Kidney epithelial cell (primary cell): ENCODE results near the gene DDX46. TPM values are rescaled to one million over a fixed set of nuclear protein-coding genes. Genes with fewer than 3 reads are reported as not detected.
"Not testable (repeated sequence)": the region's sequence is repeated elsewhere in the genome, so short reads cannot be mapped to it uniquely, and the experiment has no call there.

Experiments
- DNase-seq: peaks from one replicate; pipeline ENCODE4 v3.0.0-alpha.2; 2010; ENCODE audit warnings: low read depth
- H3K27me3 ChIP-seq: 2 replicates; pipeline ENCODE4 v1.6.0; 2011; ENCODE audit warnings: low read length; ENCODE audit not compliant: control insufficient read depth, insufficient read depth
- H3K36me3 ChIP-seq: 2 replicates; pipeline ENCODE4 v1.5.1; 2011; ENCODE audit warnings: low read length; ENCODE audit not compliant: control insufficient read depth, insufficient read depth
- H3K4me3 ChIP-seq: 2 replicates; pipeline ENCODE4 v1.5.1; 2011; ENCODE audit warnings: low read depth, mild to moderate bottlenecking, control low read depth, low read length
- total RNA-seq: library from RNA; depleted of rRNA; stranded (reverse); fragments of >200 nt; gene quantifications from 2 replicates; pipeline ENCODE4 v1.2.3, GENCODE V29; 2015
- TF ChIP-seq, protein P1 (sequence below): IDR thresholded peaks from 2 replicates; pipeline ENCODE4 v1.5.1; 2011; ENCODE audit warnings: mild to moderate bottlenecking, moderate library complexity, low read length, control low read depth, inconsistent platforms; ENCODE audit not compliant: insufficient read depth, poor library complexity, severe bottlenecking

The DDX46 gene, protein sequence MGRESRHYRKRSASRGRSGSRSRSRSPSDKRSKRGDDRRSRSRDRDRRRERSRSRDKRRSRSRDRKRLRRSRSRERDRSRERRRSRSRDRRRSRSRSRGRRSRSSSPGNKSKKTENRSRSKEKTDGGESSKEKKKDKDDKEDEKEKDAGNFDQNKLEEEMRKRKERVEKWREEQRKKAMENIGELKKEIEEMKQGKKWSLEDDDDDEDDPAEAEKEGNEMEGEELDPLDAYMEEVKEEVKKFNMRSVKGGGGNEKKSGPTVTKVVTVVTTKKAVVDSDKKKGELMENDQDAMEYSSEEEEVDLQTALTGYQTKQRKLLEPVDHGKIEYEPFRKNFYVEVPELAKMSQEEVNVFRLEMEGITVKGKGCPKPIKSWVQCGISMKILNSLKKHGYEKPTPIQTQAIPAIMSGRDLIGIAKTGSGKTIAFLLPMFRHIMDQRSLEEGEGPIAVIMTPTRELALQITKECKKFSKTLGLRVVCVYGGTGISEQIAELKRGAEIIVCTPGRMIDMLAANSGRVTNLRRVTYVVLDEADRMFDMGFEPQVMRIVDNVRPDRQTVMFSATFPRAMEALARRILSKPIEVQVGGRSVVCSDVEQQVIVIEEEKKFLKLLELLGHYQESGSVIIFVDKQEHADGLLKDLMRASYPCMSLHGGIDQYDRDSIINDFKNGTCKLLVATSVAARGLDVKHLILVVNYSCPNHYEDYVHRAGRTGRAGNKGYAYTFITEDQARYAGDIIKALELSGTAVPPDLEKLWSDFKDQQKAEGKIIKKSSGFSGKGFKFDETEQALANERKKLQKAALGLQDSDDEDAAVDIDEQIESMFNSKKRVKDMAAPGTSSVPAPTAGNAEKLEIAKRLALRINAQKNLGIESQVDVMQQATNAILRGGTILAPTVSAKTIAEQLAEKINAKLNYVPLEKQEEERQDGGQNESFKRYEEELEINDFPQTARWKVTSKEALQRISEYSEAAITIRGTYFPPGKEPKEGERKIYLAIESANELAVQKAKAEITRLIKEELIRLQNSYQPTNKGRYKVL
- total RNA-seq = 16.2 and 20.5 TPM in 2 replicates

DNA sequence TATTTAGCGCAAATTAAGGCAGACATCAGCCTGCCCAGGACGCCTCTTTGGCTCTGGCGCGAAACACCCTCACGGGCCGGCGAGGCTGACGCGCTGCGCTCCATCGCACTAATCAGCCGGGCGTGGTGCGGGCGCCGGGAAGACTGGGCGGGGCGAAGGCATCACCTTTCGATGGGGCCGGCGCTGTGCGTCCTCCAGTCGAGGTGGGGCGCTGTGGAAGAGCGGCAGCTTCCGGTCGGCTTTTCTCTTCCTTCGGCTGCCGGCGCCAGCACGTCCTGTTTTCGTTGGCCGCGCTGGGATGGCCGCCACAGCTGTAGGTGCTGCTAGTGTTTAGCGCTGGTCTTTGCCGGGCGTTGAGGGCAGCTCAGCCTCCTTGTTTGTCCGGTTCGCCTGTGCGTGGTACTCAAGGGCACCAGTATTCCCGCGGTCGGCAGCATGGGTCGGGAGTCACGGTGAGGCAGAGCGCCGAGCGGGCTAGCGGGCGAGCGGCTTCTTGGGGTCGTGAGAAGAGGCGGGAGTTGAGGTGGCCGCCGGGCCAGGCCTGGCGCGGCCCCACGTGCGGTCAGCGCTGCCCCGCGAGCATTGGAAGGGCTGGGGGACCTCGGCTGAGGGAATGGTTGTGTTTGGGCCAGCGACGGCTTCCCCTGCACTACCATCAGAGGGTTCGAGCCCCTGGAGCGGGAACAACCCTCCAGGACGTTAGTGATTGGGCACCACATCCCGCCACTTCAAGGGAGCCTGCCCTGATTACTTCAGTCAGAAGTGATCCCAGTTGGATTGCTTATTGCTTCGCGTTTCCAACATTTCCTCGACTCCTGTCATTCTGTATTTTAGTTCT lies at the start of gene DDX46:
TSS of gene DDX46 (plus strand) at position 276 of the 838 bp plus-strand sequence. CDS start at position 436, 160 bp downstream.
- DNase-seq = peak; percentile 62
- H3K27me3 ChIP-seq = no peaks in the 10 kb centered on the region
- TF ChIP-seq, protein P1, sequence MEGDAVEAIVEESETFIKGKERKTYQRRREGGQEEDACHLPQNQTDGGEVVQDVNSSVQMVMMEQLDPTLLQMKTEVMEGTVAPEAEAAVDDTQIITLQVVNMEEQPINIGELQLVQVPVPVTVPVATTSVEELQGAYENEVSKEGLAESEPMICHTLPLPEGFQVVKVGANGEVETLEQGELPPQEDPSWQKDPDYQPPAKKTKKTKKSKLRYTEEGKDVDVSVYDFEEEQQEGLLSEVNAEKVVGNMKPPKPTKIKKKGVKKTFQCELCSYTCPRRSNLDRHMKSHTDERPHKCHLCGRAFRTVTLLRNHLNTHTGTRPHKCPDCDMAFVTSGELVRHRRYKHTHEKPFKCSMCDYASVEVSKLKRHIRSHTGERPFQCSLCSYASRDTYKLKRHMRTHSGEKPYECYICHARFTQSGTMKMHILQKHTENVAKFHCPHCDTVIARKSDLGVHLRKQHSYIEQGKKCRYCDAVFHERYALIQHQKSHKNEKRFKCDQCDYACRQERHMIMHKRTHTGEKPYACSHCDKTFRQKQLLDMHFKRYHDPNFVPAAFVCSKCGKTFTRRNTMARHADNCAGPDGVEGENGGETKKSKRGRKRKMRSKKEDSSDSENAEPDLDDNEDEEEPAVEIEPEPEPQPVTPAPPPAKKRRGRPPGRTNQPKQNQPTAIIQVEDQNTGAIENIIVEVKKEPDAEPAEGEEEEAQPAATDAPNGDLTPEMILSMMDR = peak; percentile 78
- no peaks in the 10 kb centered on the region for H3K36me3 ChIP-seq
- H3K4me3 ChIP-seq = peak within 1 kb of the TSS; percentile 95

DNA sequence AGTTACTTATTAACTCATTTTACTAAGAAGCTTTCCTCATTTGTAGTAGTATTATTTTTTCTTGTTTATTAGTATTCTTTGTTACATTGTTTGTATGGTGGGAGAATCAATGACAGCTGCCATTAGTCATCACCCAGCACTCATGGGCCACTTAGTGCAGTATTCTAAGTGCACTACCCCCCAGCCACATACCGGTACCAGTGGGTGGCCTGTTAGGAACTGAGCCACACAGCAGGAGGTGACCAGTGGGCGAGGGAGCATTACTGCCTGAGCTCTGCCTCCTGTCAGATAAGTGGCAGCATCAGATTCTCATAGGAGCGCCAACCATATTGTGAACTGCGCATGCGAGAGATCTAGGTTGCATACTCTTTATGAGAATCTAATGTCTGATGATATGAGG lies 44.5 kb upstream of the DDX46 start:
- no peak overlapping the region for H3K4me3 ChIP-seq
- TF ChIP-seq, protein P1 = no peak
- no peaks in the 10 kb centered on the region for H3K36me3 ChIP-seq
- no peaks in the 10 kb centered on the region for H3K27me3 ChIP-seq
- no peak for DNase-seq

DNA sequence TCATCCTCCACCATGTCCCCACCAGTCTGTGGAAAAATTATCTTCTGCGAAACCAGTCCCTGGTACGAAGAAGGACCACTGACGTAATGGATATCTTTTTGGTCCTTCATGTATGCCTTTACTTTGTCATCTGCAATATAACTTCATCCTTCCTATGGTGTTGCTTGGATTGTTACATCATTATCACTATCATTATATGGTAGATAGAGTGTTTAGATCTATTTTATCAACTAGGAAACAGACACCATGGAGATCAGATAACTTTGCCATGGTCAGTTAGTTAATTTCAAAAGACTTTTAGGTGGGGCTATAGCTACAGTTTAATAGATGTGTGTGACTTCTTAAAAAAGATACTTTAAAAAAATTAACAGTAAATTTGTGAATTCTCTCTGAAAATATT lies 44.0 kb upstream of the DDX46 start:
- no peaks in the 10 kb centered on the region for H3K27me3 ChIP-seq
- DNase-seq = no peak
- TF ChIP-seq, protein P1 = no peak
- no peaks in the 10 kb centered on the region for H3K36me3 ChIP-seq
- no peak overlapping the region for H3K4me3 ChIP-seq

DNA sequence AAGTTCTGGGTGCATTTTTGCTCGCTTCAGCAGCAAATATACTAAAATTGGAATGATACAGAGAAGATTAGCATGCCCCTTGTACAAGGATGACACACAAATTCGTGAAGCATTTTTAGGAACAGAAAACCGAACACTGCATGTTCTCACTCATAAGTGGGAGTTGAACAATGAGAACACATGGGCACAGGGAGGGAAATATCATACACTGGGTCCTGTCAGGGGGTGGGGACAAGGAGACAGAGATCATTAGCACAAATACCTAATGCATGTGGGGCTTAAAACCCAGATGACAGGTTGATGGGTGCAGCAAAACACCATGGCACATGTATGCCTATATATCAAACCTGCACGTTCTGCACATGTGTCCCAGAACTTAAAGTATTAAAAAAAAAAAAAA lies 43.1 kb upstream of the DDX46 start:
- not testable (repeated sequence) for DNase-seq, H3K36me3 ChIP-seq, H3K27me3 ChIP-seq, H3K4me3 ChIP-seq

DNA sequence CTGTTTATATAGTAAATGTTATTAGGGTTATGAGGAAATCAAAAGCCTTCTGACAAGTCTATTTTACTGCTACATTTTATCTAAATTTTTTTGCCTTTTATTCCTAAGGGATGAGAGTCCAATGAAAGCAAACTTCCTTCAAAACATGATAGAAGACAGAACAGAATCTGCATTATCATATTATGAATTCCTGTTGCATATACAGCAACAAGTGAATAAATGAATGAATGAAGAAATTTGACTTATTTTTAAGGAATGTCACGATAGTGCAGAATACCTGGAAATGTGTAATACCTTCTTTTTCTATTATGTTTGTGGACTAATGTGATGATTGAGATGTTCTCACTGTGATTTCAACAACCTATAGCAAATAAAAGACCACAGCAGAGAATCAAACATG lies 33.7 kb upstream of the DDX46 start:
- no peak for DNase-seq
- H3K36me3 ChIP-seq = no peaks in the 10 kb centered on the region
- H3K4me3 ChIP-seq = no peak overlapping the region
- H3K27me3 ChIP-seq = no peaks in the 10 kb centered on the region
- TF ChIP-seq, protein P1 = no peak

DNA sequence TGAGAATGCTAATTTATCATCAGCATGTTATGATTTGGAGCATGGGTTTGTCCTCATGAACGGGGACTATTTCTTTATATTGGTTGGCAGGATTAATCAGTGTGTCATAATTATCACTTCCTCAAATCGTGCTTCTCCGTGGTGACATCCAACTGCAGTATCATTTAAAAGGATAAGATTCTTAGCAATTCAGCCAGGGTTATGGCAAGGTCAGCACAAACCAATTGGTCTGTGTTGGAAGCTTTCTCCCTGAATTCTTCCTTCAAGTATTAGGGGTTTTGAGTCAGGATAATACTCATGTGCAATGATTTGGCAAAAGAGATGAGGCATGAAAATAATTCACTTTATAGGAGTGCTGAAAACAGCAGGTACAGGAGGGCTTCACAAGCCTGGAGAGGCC lies 25.8 kb upstream of the DDX46 start:
- no peak overlapping the region for H3K4me3 ChIP-seq
- no peak for DNase-seq
- H3K27me3 ChIP-seq = no peaks in the 10 kb centered on the region
- H3K36me3 ChIP-seq = no peaks in the 10 kb centered on the region
- TF ChIP-seq, protein P1 = no peak
